Suprapubic skin (tissue), 4 donors: ENCODE data around the gene PCDHB4. TPM values are rescaled to one million over a fixed set of nuclear protein-coding genes. Genes with fewer than 3 reads are reported as not detected.

ENCODE experiments used
- total RNA-seq, 4 donors: library from RNA; depleted of rRNA; stranded (reverse); fragments of >200 nt; gene quantifications; one replicate each; pipeline ENCODE4 v1.1.0, GENCODE V29; 2016

The PCDHB4 gene
- total RNA-seq, 4 donors from 2014 or later: 1.8 to 5.6 (median 2.0) TPM

Other genes with a start within 250 kb of the PCDHB4 start
- gene PCDHA12, start 246.5 kb upstream of the PCDHB4 start, total RNA-seq: under 1 TPM in 3 of 4 donors, not detected in 1; 0.36 to 0.85 (median 0.48) TPM
- under 1 TPM in 2 of 4 donors, not detected in 2; 0.38 to 0.47 TPM for gene PCDHA13, start 239.7 kb upstream of the PCDHB4 start, total RNA-seq
- gene PCDHAC1, start 195.5 kb upstream of the PCDHB4 start, total RNA-seq: under 1 TPM in 3 of 4 donors, not detected in 1; 0.11 to 0.64 (median 0.18) TPM
- under 1 TPM in 1 of 4 donors, not detected in 3; 0.13 TPM for gene PCDHAC2, start 155.3 kb upstream of the PCDHB4 start, total RNA-seq
- gene PCDHB1, start 70.4 kb upstream of the PCDHB4 start, total RNA-seq: not detected
- 1 to 10 TPM; 2.2 to 5.4 (median 4.2) TPM for gene PCDHB2, start 27.2 kb upstream of the PCDHB4 start, total RNA-seq
- 1 to 10 TPM; 1.1 to 2.5 (median 2.0) TPM for gene PCDHB3, start 21.3 kb upstream of the PCDHB4 start, total RNA-seq
- 1 to 10 TPM in 2 of 4 donors, under 1 TPM in 2; 0.72 to 6.2 (median 1.9) TPM for gene PCDHB5, start 13.4 kb downstream of the PCDHB4 start, total RNA-seq
- gene PCDHB6, start 28.2 kb downstream of the PCDHB4 start, total RNA-seq: 1 to 10 TPM in 2 of 4 donors, under 1 TPM in 1, not detected in 1; 0.76 to 2.2 (median 1.7) TPM
- gene PCDHB7, start 50.8 kb downstream of the PCDHB4 start, total RNA-seq: 1 to 10 TPM in 1 of 4 donors, under 1 TPM in 3; 0.49 to 1.2 (median 0.78) TPM
- under 1 TPM in 3 of 4 donors, not detected in 1; 0.62 to 0.93 (median 0.68) TPM for gene PCDHB8, start 56.0 kb downstream of the PCDHB4 start, total RNA-seq
- gene PCDHB16, start 60.6 kb downstream of the PCDHB4 start, total RNA-seq: 1 to 10 TPM; 2.9 to 4.8 (median 3.2) TPM
- gene PCDHB9, start 65.3 kb downstream of the PCDHB4 start, total RNA-seq: 1 to 10 TPM; 1.1 to 3.2 (median 2.5) TPM
- gene PCDHB10, start 70.5 kb downstream of the PCDHB4 start, total RNA-seq: 1 to 10 TPM in 3 of 4 donors, under 1 TPM in 1; 0.60 to 1.4 (median 1.2) TPM
- gene PCDHB11, start 77.8 kb downstream of the PCDHB4 start, total RNA-seq: 1 to 10 TPM in 3 of 4 donors, under 1 TPM in 1; 0.98 to 2.8 (median 1.2) TPM
- 1 to 10 TPM in 1 of 4 donors, under 1 TPM in 3; 0.83 to 2.2 (median 0.95) TPM for gene PCDHB12, start 86.9 kb downstream of the PCDHB4 start, total RNA-seq
- gene PCDHB13, start 92.1 kb downstream of the PCDHB4 start, total RNA-seq: 1 to 10 TPM; 5.9 to 10.0 (median 6.2) TPM
- 1 to 10 TPM; 2.5 to 6.5 (median 6.0) TPM for gene PCDHB14, start 101.5 kb downstream of the PCDHB4 start, total RNA-seq
- gene PCDHB15, start 123.6 kb downstream of the PCDHB4 start, total RNA-seq: 1 to 10 TPM in 3 of 4 donors, under 1 TPM in 1; 0.68 to 2.3 (median 1.6) TPM
- 1 to 10 TPM in 2 of 4 donors, under 1 TPM in 2; 0.57 to 4.5 (median 0.99) TPM for gene SLC25A2, start 182.2 kb downstream of the PCDHB4 start, total RNA-seq
- 10 to 100 TPM; 47.3 to 70.3 (median 62.7) TPM for gene TAF7, start 199.0 kb downstream of the PCDHB4 start, total RNA-seq
- gene PCDHGA1, start 208.7 kb downstream of the PCDHB4 start, total RNA-seq: under 1 TPM; 0.26 to 0.38 (median 0.33) TPM
- gene PCDHGA2, start 216.9 kb downstream of the PCDHB4 start, total RNA-seq: 1 to 10 TPM; 2.0 to 3.4 (median 2.9) TPM
- 1 to 10 TPM; 1.3 to 2.3 (median 1.7) TPM for gene PCDHGA3, start 222.0 kb downstream of the PCDHB4 start, total RNA-seq
- gene PCDHGB1, start 228.3 kb downstream of the PCDHB4 start, total RNA-seq: 1 to 10 TPM; 1.2 to 4.3 (median 2.8) TPM
- gene PCDHGA4, start 233.2 kb downstream of the PCDHB4 start, total RNA-seq: 1 to 10 TPM; 2.0 to 5.6 (median 3.2) TPM
- 1 to 10 TPM; 2.6 to 6.5 (median 3.8) TPM for gene PCDHGB2, start 238.2 kb downstream of the PCDHB4 start, total RNA-seq
- 1 to 10 TPM; 1.5 to 4.0 (median 2.7) TPM for gene PCDHGA5, start 242.3 kb downstream of the PCDHB4 start, total RNA-seq
- gene PCDHGB3, start 248.4 kb downstream of the PCDHB4 start, total RNA-seq: 1 to 10 TPM; 4.3 to 9.7 (median 7.5) TPM